Measurements from ENCODE around the gene JADE3. TPM values are rescaled to one million over a fixed set of nuclear protein-coding genes. Genes with fewer than 3 reads are reported as not detected.

Gene JADE3
- total RNA-seq, 1 experiment from 2014 or later = 3.7 TPM

DNA sequence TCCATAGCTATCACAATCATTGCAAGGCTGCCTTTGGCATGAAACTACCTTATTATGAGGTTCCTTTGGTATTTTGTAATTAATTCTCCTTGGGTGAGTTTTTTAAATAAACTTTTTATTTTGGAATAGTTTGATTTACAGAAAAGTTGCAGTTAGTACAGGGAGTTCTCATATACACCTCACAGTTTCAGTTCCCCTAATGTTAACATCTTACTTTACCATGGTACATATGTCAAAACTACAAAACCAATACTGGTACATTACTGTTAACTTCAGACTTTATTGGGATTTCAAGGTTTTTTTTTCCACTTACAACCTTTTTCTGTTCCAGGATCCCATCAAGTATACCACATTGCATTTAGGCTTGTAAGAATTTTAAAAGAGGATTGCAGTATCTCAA is 114.0 kb downstream of the JADE3 start:
- no peak for DNase-seq (ENCODE audit: low spot score)

GRCh38 chrX:47030339-47030738 is 118.1 kb downstream of the JADE3 start:
- peak; percentile 51 for DNase-seq (ENCODE audit: low spot score)

GRCh38 chrX:47047989-47048388 is 135.8 kb downstream of the JADE3 start:
- DNase-seq (ENCODE audit: low spot score) = peak; percentile 58

- no peak for DNase-seq (ENCODE audit: low spot score)
Measured at GRCh38 chrX:47059142-47059874, 147.1 kb downstream of the JADE3 start.

- no peak for DNase-seq (ENCODE audit: low spot score)
Measured at GRCh38 chrX:47060708-47061107, 148.5 kb downstream of the JADE3 start.

- no peak for DNase-seq (ENCODE audit: low spot score)
Measured at GRCh38 chrX:47061238-47061919, 149.2 kb downstream of the JADE3 start.

GRCh38 chrX:47063179-47063578 is 151.0 kb downstream of the JADE3 start:
- DNase-seq (ENCODE audit: low spot score) = no peak

- DNase-seq (ENCODE audit: low spot score) = no peak
Measured at GRCh38 chrX:47068214-47068613, 156.0 kb downstream of the JADE3 start.

- DNase-seq (ENCODE audit: low spot score) = no peak
Measured at GRCh38 chrX:47068720-47069119, 156.5 kb downstream of the JADE3 start.

DNA sequence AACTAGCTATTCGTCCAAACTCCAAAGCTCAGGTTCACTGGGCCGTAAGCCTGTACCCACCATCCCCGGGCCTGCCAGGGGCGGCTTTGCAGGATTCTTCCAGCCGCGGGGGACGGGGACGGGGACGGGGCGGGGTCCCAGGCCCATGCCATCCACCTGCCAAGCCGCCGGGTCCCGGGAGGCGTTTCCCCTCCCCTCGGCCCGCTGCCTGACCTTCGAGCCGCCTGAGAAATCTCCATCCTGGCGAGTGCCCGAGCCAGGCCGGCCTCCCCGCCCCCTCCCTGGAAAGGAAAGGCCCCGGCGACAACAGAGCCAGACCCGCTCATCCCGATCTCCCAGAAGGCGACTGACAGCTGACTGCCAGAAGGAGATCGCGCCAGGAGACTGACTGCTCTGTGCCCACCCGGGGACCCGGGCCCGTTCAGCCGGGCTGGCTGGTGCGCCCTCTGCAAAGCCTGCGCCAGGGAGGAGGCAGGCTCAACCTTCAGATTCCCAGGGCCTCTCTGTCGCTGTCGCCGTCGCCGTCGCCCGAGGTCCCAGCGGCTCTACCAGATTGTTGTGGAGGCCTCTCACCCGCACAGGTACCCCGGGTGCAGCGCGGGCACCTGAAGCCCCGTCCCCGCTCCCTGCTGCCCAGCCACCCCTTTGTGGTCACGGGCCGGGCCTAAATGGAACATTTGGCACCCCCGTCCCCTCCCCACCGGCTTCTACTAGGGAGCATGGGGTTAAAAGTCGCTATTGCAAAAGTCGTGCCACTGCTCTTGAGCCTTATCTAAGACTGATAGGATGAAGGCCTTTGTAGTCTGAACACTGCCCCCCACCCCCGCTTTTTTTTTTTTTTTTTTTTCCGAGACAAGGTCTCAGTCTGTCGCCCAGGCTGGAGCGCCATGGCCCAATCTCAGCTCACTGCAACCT is 166.2 kb downstream of the JADE3 start, which contains the start of gene RGN:
RGN (plus strand) TSS at position 315 of the 915 bp plus-strand sequence. CDS start 2,702 bp downstream, outside the sequence.
- no peak for DNase-seq (ENCODE audit: low spot score)

DNA sequence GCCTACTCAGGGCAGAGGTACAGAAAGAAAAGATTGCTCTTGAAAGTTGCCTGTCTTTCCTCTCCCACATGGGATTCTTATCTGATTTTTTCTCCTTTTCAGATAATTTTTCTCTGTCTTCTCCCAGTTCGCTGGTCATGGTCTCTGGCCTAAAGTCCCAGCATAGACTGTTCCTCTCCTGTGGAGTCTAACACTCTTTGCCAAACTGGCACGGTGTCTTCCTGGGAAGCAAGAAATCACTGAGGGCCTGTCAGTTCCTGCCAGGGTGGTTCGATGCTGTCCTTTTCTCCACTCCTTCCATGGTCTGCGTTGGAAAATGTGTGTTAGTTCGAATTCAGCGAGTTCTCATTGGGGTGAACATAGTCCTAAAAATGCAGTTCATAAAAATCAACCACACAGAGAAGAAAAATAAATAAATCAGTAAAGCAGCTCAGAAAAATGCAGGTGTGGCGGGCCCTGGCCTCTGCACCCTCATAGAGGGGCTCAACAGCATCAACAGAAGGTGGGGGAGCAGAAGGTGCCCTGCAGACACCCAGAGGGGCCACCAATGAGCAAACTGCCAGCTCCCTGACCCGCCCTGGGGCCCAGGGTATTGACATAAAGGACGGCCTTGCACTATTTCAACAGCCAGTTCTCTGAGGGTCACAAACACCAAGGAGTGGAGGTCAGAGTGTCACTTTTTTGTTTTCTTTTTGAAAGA is 168.1 kb downstream of the JADE3 start:
- no peak for DNase-seq (ENCODE audit: low spot score)

- no peak for DNase-seq (ENCODE audit: low spot score)
Measured at GRCh38 chrX:47080915-47081236, 168.7 kb downstream of the JADE3 start.

DNA sequence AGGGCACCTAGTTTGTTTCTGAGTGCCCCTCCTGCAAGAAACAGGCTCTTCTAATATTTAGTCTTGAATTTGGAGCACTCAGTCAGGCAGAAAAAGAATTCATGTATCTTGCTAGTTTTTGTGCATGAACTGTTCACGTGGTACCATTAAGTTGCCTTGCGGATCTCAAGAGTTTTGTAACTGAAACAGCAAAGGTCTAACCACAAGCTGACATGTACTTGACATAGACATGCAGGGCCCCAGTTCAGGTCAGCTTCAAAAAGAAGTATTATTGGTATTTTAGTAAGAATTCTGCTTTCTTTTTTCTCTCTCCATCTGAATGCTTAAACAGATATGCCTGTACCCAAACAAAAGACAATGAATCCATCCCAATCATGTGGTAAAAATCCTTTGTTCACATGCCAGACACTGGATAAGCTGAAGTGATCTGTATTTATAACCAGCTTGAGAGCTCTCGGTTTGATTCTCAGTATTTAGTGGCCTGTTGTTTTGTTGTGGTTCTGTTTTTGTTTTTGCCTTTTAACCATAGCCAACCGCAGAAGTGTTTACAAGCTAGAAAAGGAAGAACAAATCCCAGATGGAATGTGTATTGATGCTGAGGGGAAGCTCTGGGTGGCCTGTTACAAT is 179.0 kb downstream of the JADE3 start:
- no peak for DNase-seq (ENCODE audit: low spot score)

DNA sequence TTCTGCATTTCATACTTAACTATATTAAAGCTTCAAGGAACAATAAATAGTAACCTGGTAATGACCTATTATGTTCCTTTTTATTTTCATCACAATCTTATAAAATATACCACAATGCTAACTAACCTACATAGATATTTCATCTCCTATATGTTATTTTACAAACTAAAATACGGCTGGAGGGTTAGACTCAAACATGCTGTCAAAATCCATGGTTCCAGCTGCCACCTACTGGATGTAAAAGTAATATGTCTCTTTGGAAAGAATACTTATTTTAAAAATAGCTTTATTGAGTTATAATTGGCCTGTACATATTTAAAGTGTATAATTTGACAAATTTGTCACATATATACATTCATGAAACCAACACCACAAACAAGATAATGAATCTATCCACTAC is 181.0 kb downstream of the JADE3 start:
- DNase-seq (ENCODE audit: low spot score) = no peak

DNA sequence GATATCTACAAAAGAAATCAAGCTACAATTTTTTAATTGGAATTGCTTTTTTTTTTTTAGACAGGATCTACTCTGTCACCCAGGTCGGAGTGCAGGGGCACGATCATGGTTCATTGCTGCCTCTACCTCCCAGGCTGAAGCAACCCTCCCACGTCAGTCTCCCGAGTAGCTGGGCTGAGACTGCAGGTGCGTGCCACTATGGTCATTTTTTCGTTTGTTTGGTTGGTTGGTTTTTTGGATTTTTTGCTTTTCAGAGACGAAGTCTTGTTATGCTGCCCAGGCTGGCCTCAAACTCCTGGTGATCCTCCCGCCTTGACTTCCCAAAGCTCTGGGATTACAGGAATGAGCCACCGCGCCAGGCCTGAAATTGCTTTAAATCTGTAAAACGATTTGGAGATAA is 181.6 kb downstream of the JADE3 start:
- no peak for DNase-seq (ENCODE audit: low spot score)

- DNase-seq (ENCODE audit: low spot score) = no peak
Measured at GRCh38 chrX:47097018-47097417, 184.8 kb downstream of the JADE3 start.

DNA sequence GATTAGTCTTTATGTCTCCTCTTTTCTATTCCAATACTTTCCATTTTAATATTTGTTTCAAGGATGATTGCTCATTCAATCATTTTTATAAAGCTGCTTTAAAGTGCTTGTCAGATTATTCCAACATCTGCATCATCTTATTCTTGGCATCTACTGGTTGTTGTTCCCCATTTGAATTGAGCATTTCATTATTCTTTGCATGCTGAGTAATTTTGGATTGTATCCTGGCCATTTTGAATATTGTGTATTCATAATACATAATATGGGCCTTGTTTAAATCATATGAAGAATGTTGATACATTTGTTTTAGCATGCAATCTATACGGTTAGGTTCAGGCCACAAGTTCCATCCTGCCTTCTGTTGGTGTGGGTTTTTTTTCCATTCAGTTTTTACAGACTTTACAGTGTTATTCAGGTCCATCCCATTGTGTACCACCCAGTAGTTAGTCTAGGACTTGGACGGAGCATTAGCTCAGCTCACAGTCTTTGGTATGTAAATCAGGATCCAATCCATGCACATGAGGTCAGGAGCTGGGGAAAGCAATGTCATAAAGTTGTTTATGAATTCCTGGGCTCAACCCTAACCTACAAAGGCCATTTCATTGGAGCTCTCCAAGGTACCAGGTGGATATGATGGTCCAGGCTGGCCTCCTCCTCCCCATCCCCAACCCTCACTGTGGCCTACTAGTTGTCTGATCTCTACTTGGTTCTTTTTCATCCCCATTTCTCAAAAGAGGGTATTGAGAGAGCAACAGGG is 186.3 kb downstream of the JADE3 start:
- DNase-seq (ENCODE audit: low spot score) = no peak

- no peak for DNase-seq (ENCODE audit: low spot score)
Measured at GRCh38 chrX:47101206-47101605, 189.0 kb downstream of the JADE3 start.
